OCI-LY3 (cell line): ENCODE results near the gene PTPN6.

ENCODE experiments used
- EZH2phosphoT487 ChIP-seq: fragments of 200-600 bp; shearing (Covaris generic); IDR thresholded peaks from 2 replicates; pipeline ENCODE4 v1.6.1; 2018; ENCODE audit warnings: antibody characterized with exemption, mixed run types, low read depth
- TF ChIP-seq, protein P1 (sequence below): fragments of 200-600, 300-600 bp; sonication (generic); IDR thresholded peaks from 2 replicates; pipeline ENCODE4 v1.5.1; 2014; ENCODE audit warnings: antibody characterized with exemption, low read length, low read depth

DNA sequence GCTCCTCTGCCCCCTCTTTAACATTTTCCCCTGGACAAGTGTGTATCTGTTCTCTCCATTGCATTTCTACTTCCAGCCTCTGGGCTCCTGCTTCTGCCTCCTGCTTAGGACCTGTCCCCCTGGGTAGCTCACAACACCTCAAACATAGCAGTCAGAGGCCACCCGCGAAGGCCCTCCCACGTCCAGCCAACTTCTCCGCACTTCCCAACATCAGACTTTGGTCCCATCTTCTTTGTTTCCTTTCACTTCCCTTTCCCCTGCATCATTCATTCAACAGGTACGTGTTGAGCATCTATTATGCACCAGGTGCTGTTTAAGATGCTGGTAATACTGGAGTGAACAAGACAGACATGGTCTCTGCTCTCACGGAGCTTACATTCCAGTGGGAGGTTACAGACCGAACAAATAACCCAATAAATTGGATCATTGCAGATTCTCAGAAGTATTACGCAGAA is 4.2 kb upstream of the PTPN6 start:
- TF ChIP-seq, protein P1, sequence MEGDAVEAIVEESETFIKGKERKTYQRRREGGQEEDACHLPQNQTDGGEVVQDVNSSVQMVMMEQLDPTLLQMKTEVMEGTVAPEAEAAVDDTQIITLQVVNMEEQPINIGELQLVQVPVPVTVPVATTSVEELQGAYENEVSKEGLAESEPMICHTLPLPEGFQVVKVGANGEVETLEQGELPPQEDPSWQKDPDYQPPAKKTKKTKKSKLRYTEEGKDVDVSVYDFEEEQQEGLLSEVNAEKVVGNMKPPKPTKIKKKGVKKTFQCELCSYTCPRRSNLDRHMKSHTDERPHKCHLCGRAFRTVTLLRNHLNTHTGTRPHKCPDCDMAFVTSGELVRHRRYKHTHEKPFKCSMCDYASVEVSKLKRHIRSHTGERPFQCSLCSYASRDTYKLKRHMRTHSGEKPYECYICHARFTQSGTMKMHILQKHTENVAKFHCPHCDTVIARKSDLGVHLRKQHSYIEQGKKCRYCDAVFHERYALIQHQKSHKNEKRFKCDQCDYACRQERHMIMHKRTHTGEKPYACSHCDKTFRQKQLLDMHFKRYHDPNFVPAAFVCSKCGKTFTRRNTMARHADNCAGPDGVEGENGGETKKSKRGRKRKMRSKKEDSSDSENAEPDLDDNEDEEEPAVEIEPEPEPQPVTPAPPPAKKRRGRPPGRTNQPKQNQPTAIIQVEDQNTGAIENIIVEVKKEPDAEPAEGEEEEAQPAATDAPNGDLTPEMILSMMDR, result no peak
- TF ChIP-seq EZH2phosphoT487, result no peak
